WI38 (cell line): ENCODE data around the gene TDRD12.

ENCODE experiments used
- H3K4me3 ChIP-seq: 2 replicates; pipeline ENCODE4 v1.5.1; 2011; ENCODE audit warnings: low read depth, mild to moderate bottlenecking, control low read depth, low read length
- TF ChIP-seq, protein P1 (sequence below): IDR thresholded peaks from 2 replicates; pipeline ENCODE4 v1.5.1; 2012; ENCODE audit warnings: low read depth, mild to moderate bottlenecking, control low read depth, low read length

Gene TDRD12

DNA sequence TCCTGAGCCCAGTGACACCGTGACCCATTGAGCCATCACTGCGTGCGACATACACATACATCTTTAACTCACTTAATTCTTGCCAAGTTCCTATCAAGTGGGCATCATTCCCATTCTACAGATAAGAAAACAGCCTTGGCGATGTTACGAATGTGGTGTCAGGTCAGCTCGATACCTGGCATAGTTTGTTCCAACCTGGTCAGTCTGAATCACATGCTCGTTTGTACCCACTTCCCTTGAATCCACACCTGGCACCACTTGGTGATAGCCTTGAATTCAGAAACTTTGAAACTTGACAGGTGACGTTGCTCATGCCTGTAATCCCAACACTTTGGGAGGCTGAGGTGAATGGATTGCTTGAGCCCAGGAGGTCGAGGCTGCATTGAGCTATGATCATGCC, 90.9 kb downstream of the TDRD12 start:
- TF ChIP-seq, protein P1, sequence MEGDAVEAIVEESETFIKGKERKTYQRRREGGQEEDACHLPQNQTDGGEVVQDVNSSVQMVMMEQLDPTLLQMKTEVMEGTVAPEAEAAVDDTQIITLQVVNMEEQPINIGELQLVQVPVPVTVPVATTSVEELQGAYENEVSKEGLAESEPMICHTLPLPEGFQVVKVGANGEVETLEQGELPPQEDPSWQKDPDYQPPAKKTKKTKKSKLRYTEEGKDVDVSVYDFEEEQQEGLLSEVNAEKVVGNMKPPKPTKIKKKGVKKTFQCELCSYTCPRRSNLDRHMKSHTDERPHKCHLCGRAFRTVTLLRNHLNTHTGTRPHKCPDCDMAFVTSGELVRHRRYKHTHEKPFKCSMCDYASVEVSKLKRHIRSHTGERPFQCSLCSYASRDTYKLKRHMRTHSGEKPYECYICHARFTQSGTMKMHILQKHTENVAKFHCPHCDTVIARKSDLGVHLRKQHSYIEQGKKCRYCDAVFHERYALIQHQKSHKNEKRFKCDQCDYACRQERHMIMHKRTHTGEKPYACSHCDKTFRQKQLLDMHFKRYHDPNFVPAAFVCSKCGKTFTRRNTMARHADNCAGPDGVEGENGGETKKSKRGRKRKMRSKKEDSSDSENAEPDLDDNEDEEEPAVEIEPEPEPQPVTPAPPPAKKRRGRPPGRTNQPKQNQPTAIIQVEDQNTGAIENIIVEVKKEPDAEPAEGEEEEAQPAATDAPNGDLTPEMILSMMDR = no peak
- H3K4me3 ChIP-seq = no peak overlapping the region

DNA sequence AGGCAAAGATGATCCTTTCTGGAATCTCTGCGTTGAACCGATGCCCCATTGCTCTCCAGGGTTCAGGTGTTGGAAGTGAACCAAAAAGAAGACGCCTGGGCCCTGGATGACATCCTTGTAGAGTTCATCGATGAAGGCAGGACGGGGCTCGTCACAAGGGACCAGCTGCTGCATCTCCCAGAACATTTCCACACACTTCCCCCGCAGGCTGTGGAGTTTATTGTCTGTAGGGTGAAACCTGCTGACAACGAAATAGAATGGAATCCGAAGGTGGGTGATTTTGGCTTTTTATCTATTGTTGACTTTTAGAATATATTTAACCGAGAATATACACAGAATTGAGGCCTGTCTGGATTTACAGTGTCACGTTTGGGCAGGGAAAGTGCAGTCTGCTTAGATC, 91.6 kb downstream of the TDRD12 start:
- TF ChIP-seq, protein P1 = no peak
- no peak overlapping the region for H3K4me3 ChIP-seq

DNA sequence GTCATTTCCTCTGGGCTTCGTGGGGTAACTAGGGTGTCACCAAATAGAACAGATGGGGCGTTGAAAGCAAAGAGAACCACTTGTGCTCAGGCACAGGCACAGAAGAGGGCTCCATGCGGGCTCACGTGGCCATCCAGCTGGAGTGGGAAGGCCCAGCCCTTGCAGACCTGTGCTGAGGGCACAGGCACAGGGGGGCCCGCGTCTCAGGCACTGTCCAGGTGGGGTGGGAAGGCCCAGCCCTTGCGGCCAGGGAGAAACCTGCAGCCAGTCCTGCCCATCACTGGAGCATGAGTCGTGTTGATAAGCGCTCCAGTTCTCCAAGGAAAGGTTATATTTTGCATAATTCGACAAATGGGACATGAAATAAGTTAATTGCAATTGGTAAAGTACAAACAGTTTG, 92.5 kb downstream of the TDRD12 start:
- TF ChIP-seq, protein P1 = no peak

DNA sequence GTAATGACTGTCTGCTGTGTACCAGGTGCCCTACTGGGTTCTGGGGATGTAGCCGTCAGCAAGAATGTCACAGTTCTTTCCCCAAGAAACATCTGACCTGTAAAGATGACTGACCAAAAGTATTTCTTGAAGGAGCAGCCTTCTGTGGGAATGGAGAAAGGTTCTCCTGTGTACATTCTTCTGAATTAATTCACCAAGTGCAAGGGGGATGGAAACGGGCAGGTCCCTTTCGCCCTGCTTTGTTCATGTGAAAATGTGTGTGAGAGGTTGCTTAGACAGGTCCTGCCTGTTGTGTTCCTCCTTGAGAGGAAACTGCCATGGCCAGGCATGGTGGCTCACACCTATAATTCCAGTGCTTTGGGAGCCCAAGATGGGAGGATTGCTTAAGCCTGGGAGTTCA, 93.0 kb downstream of the TDRD12 start:
- H3K4me3 ChIP-seq = no peak overlapping the region
- TF ChIP-seq, protein P1 = no peak

More for the DNA sequence above, 92.5 kb downstream of the TDRD12 start:
- H3K4me3 ChIP-seq = no peak overlapping the region

DNA sequence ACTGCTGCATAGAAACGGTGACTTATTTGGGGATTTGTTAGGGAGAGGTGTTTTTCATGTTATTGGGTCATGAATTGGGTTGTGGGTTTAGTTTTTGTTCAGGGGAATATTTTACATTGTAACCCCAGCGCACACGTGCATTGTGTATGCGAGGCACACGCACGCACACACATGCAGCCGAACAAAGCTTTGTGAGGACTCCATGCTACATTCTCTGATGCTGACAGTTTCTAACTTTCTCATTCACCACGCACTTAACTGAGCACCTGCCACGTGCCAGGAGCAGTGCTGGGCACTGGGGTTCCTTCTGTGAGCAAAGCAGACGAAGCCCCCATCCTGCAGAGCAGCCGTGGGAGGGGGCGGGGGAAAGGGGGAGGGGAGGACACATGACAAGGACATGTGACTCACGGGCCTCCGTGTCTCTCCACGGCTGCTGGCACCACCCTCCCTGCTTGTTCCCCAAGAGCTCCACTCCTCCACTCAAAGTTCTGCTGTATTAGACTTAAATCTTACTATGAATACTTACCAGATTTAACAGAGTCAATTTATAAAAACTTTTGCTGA, 94.4 kb downstream of the TDRD12 start:
- TF ChIP-seq, protein P1 = no peak
- no peak overlapping the region for H3K4me3 ChIP-seq

DNA sequence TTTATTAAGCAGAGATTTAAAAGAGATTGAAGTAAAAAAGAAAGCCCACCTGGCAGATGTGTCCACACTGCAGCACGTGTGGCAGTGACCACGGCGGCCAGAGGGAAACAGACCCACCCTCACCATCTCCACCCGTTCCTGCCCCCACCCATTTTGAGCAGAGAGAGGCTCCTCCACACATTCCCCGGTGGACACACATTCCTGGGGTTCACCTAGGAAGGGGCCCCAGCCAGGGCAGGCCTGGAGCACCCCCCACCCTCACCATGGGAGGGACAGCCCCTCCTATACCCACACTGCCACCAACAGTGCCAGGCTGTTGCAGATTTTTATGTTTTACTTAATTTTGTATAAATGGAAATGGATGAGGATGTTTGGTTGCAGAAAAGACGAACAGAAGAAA, 95.1 kb downstream of the TDRD12 start:
- H3K4me3 ChIP-seq = no peak overlapping the region
- TF ChIP-seq, protein P1 = no peak

DNA sequence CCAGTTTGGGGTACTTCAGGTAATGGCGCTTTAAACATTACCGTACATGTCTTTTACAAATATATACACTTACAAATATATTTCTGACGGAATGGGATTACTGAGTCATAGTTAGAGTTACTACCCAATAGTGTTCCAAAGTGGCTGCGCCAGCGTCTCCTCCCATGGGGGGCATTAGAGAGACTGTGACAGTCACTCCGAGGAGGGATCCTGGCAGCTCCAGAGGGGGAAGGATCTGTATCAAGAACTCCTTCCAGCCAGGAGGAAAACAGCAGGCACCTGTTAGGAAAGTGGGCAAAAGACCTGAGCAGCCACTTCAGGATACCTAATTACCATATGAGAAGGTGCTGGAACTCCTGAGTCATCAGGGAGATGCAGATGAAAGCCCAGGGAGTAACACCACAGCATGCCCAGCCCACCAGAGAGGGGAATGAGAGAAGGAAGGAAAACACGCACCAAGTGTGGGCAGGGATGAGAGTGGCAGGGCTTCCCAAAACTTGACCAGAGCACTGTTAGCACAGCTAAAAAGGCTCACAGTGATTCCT, 97.1 kb downstream of the TDRD12 start:
- no peak overlapping the region for H3K4me3 ChIP-seq
- TF ChIP-seq, protein P1 = no peak
